GM19099 (cell line): ENCODE measurements around the gene SLC22A2.

Experiments used
- POLR2A ChIP-seq: IDR thresholded peaks from 3 replicates; pipeline ENCODE4 v1.6.1; 2011; ENCODE audit warnings: low read depth; ENCODE audit not compliant: insufficient read length; ENCODE audit errors: extremely low read depth

The SLC22A2 gene

GRCh38 chr6:160207618-160208017, 51.0 kb downstream of the SLC22A2 start:
- no peak for TF ChIP-seq POLR2A

GRCh38 chr6:160204710-160205109, 53.9 kb downstream of the SLC22A2 start:
- no peak for TF ChIP-seq POLR2A

GRCh38 chr6:160203953-160204352, 54.7 kb downstream of the SLC22A2 start:
- TF ChIP-seq POLR2A: no peak

GRCh38 chr6:160203522-160203921, 55.1 kb downstream of the SLC22A2 start:
- no peak for TF ChIP-seq POLR2A

GRCh38 chr6:160203076-160203475, 55.5 kb downstream of the SLC22A2 start:
- TF ChIP-seq POLR2A: no peak

GRCh38 chr6:160202411-160202810, 56.2 kb downstream of the SLC22A2 start:
- TF ChIP-seq POLR2A: no peak

GRCh38 chr6:160201061-160201460, 57.6 kb downstream of the SLC22A2 start:
- TF ChIP-seq POLR2A: no peak

- TF ChIP-seq POLR2A: no peak
These were observed 59.9 kb downstream of the SLC22A2 start for GRCh38 chr6:160198606-160199211.

GRCh38 chr6:160197662-160198061, 61.0 kb downstream of the SLC22A2 start:
- TF ChIP-seq POLR2A: no peak

- TF ChIP-seq POLR2A: no peak
These were observed 63.8 kb downstream of the SLC22A2 start for GRCh38 chr6:160194808-160195207.

- no peak for TF ChIP-seq POLR2A
These were observed 65.8 kb downstream of the SLC22A2 start for GRCh38 chr6:160192840-160193239.

- TF ChIP-seq POLR2A: no peak
These were observed 67.6 kb downstream of the SLC22A2 start for GRCh38 chr6:160190973-160191372.

GRCh38 chr6:160190081-160190480, 68.5 kb downstream of the SLC22A2 start:
- TF ChIP-seq POLR2A: no peak

- no peak for TF ChIP-seq POLR2A
These were observed 69.8 kb downstream of the SLC22A2 start for GRCh38 chr6:160188773-160189172.

- TF ChIP-seq POLR2A: no peak
These were observed 77.9 kb downstream of the SLC22A2 start for GRCh38 chr6:160180706-160181105.

GRCh38 chr6:160178271-160178670, 80.3 kb downstream of the SLC22A2 start:
- no peak for TF ChIP-seq POLR2A

GRCh38 chr6:160177220-160177619, 81.4 kb downstream of the SLC22A2 start:
- TF ChIP-seq POLR2A: no peak

- no peak for TF ChIP-seq POLR2A
These were observed 83.9 kb downstream of the SLC22A2 start for GRCh38 chr6:160174681-160175080.

GRCh38 chr6:160173806-160174527, 84.7 kb downstream of the SLC22A2 start:
- TF ChIP-seq POLR2A: no peak
